BLaER1 treated with 17β-estradiol and CSF1 and Interleukin-3, amounts not matched to agents 10 nM and 100 nM (cell line): ENCODE data around the gene SPC24.
"Not testable (repeated sequence)": the region's sequence is repeated elsewhere in the genome, so short reads cannot be mapped to it uniquely, and the experiment has no call there.

ENCODE experiments used
- H3K27ac ChIP-seq, 11 experiments: shearing (Covaris generic); formaldehyde crosslinking; 2 replicates each; pipeline ENCODE4 v1.8.1; 2022
- H3K27me3 ChIP-seq, 11 experiments: shearing (Covaris generic); formaldehyde crosslinking; 2 replicates each; pipeline ENCODE4 v1.8.1; 2022
- H3K36me3 ChIP-seq, 11 experiments: shearing (Covaris generic); formaldehyde crosslinking; 2 replicates each; pipeline ENCODE4 v1.8.1; 2022
- H3K4me1 ChIP-seq, 10 experiments: shearing (Covaris generic); formaldehyde crosslinking; 2 replicates each; pipeline ENCODE4 v1.8.1; 2022
- H3K4me2 ChIP-seq, 11 experiments: shearing (Covaris generic); formaldehyde crosslinking; 2 replicates each; pipeline ENCODE4 v1.8.1; 2022
- H3K4me3 ChIP-seq, 10 experiments: shearing (Covaris generic); formaldehyde crosslinking; 2 replicates each; pipeline ENCODE4 v1.8.1; 2022
- H3K9ac ChIP-seq, 11 experiments: shearing (Covaris generic); formaldehyde crosslinking; 2 replicates each; pipeline ENCODE4 v1.8.1; 2022
- H3K9me3 ChIP-seq, 11 experiments: shearing (Covaris generic); formaldehyde crosslinking; replicated peaks in 1 of 11; 2 replicates each; pipeline ENCODE4 v1.8.1; 2022
- H4K20me1 ChIP-seq, 11 experiments: shearing (Covaris generic); formaldehyde crosslinking; 2 replicates each; pipeline ENCODE4 v1.8.1; 2022
- Cebpa-rat ChIP-seq, 11 experiments: shearing (Covaris generic); IDR thresholded peaks; 2 replicates each; pipeline ENCODE4 v1.8.1; 2022

The SPC24 gene

GRCh38 chr19:11137542-11138384, 17.8 kb downstream of the SPC24 start:
- Histone ChIP-seq H3K4me3 (peak overlapping the region in 9 of 10 experiments; percentile 12 to 62 (median 40); a peak in 15 of 20 replicates), H3K9me3 (no peaks in the 10 kb centered on the region), H3K9ac (peak overlapping the region in 9 of 11 experiments; percentile 55 to 75 (median 66); a peak in 19 of 22 replicates), H3K27ac (peak overlapping the region in 9 of 11 experiments; percentile 61 to 83 (median 78); a peak in 18 of 22 replicates), H3K4me2 (peak overlapping the region; percentile 77 to 95 (median 85)), H4K20me1 (peaks cover 0 to 32% (median 11%) of the 10 kb centered on the region in 11 experiments; a peak in 18 of 22 replicates), H3K4me1 (peaks cover 48 to 81% (median 77%) of the 10 kb centered on the region in 10 experiments), H3K27me3 (no peaks in the 10 kb centered on the region), H3K36me3 (peaks cover 3 to 21% (median 13%) of the 10 kb centered on the region in 11 experiments; a peak in 19 of 22 replicates)
- peak in 3 of 11 experiments; percentile 42 to 57 (median 51); a peak in 3 of 22 replicates for TF ChIP-seq Cebpa-rat (IDR thresholded peaks at IDR 0.05)

GRCh38 chr19:11136400-11137101, 19.0 kb downstream of the SPC24 start:
- Histone ChIP-seq H3K27ac (peak overlapping the region in 8 of 11 experiments; percentile 64 to 83 (median 79); a peak in 13 of 22 replicates), H3K4me1 (peaks cover 43 to 81% (median 76%) of the 10 kb centered on the region in 10 experiments), H4K20me1 (peaks cover 0 to 44% (median 23%) of the 10 kb centered on the region in 11 experiments; a peak in 19 of 22 replicates), H3K27me3 (no peaks in the 10 kb centered on the region; a peak in 1 of 22 replicates), H3K4me2 (peak overlapping the region; percentile 8 to 95 (median 85); a peak in 21 of 22 replicates), H3K9me3 (no peaks in the 10 kb centered on the region), H3K4me3 (no peak overlapping the region), H3K9ac (peak overlapping the region in 5 of 11 experiments; percentile 55 to 75 (median 70); a peak in 7 of 22 replicates), H3K36me3 (peaks cover 12 to 33% (median 24%) of the 10 kb centered on the region in 11 experiments; a peak in 21 of 22 replicates)
- no peak for TF ChIP-seq Cebpa-rat (IDR thresholded peaks at IDR 0.05)

GRCh38 chr19:11131471-11131870, 24.1 kb downstream of the SPC24 start:
- Histone ChIP-seq H3K27ac (peak overlapping the region in 5 of 11 experiments; percentile 4 to 46 (median 35); a peak in 4 of 22 replicates), H4K20me1 (peaks cover 0 to 94% (median 74%) of the 10 kb centered on the region in 11 experiments; a peak in 20 of 22 replicates), H3K4me3 (no peak overlapping the region), H3K9ac (peak overlapping the region in 2 of 11 experiments; percentile 20 to 31; a peak in 5 of 22 replicates), H3K9me3 (no peaks in the 10 kb centered on the region), H3K27me3 (no peaks in the 10 kb centered on the region; a peak in 1 of 22 replicates), H3K4me2 (peak overlapping the region in 6 of 11 experiments; percentile 6 to 43 (median 31); a peak in 8 of 22 replicates), H3K36me3 (peaks cover 52 to 84% (median 75%) of the 10 kb centered on the region in 11 experiments), H3K4me1 (peaks cover 33 to 72% (median 54%) of the 10 kb centered on the region in 10 experiments)
- no peak for TF ChIP-seq Cebpa-rat (IDR thresholded peaks at IDR 0.05)

GRCh38 chr19:11130824-11131455, 24.6 kb downstream of the SPC24 start:
- H3K4me2 ChIP-seq: peak overlapping the region in 10 of 11 experiments; percentile 3 to 43 (median 30); a peak in 12 of 22 replicates
- peak overlapping the region in 5 of 11 experiments; percentile 8 to 40 (median 31); a peak in 8 of 22 replicates for H3K9ac ChIP-seq
- peak overlapping the region in 7 of 11 experiments; percentile 1 to 46 (median 33); a peak in 6 of 22 replicates for H3K27ac ChIP-seq
- peaks cover 52 to 89% (median 80%) of the 10 kb centered on the region in 11 experiments for H3K36me3 ChIP-seq
- peaks cover 0 to 94% (median 79%) of the 10 kb centered on the region in 11 experiments; a peak in 20 of 22 replicates for H4K20me1 ChIP-seq
- peaks cover 33 to 69% (median 49%) of the 10 kb centered on the region in 10 experiments for H3K4me1 ChIP-seq
- no peak for TF ChIP-seq Cebpa-rat (IDR thresholded peaks at IDR 0.05)
- no peaks in the 10 kb centered on the region; a peak in 1 of 22 replicates for H3K27me3 ChIP-seq
- no peak overlapping the region for H3K4me3 ChIP-seq
- no peaks in the 10 kb centered on the region for H3K9me3 ChIP-seq

GRCh38 chr19:11127905-11128304, 27.7 kb downstream of the SPC24 start:
- peaks cover 0 to 100% (median 99%) of the 10 kb centered on the region in 11 experiments; a peak in 20 of 22 replicates for H4K20me1 ChIP-seq
- peak overlapping the region in 4 of 11 experiments; percentile 15 to 29 (median 26); a peak in 5 of 22 replicates for H3K4me2 ChIP-seq
- H3K36me3 ChIP-seq: peaks cover 81 to 100% (median 99%) of the 10 kb centered on the region in 11 experiments
- no peaks in the 10 kb centered on the region; a peak in 1 of 22 replicates for H3K27me3 ChIP-seq
- H3K4me1 ChIP-seq: peaks cover 33 to 61% (median 41%) of the 10 kb centered on the region in 10 experiments
- no peaks in the 10 kb centered on the region for H3K9me3 ChIP-seq
- H3K9ac ChIP-seq: peak overlapping the region in 5 of 11 experiments; percentile 5 to 35 (median 20); a peak in 7 of 22 replicates
- H3K4me3 ChIP-seq: no peak overlapping the region
- H3K27ac ChIP-seq: peak overlapping the region in 2 of 11 experiments; percentile 4 to 10; a peak in 2 of 22 replicates
- TF ChIP-seq Cebpa-rat (IDR thresholded peaks at IDR 0.05): no peak

GRCh38 chr19:11125994-11126685, 29.4 kb downstream of the SPC24 start:
- Histone ChIP-seq H3K4me2 (peak overlapping the region in 3 of 11 experiments; percentile 4 to 24 (median 13); a peak in 2 of 22 replicates), H4K20me1 (peaks cover 0 to 100% (median 96%) of the 10 kb centered on the region in 11 experiments; a peak in 19 of 22 replicates), H3K9ac (peak overlapping the region in 1 of 11 experiments; percentile 11; a peak in 1 of 22 replicates), H3K9me3 (no peaks in the 10 kb centered on the region), H3K36me3 (peaks cover 80 to 100% (median 98%) of the 10 kb centered on the region in 11 experiments), H3K4me1 (peaks cover 16 to 50% (median 25%) of the 10 kb centered on the region in 10 experiments), H3K27ac (no peak overlapping the region), H3K27me3 (no peaks in the 10 kb centered on the region), H3K4me3 (no peak overlapping the region)
- TF ChIP-seq Cebpa-rat (IDR thresholded peaks at IDR 0.05): peak in 1 of 11 experiments; percentile 31; a peak in 1 of 22 replicates

GRCh38 chr19:11124157-11124556, 31.4 kb downstream of the SPC24 start:
- not testable (repeated sequence) for H3K9me3 ChIP-seq, H3K27ac ChIP-seq, H3K4me2 ChIP-seq, H3K4me3 ChIP-seq, H3K9ac ChIP-seq, H3K27me3 ChIP-seq
- Histone ChIP-seq H4K20me1 (peaks cover 0 to 100% (median 96%) of the 10 kb centered on the region in 11 experiments; a peak in 19 of 22 replicates), H3K36me3 (peaks cover 82 to 100% (median 98%) of the 10 kb centered on the region in 11 experiments), H3K4me1 (peaks cover 0 to 32% (median 12%) of the 10 kb centered on the region in 10 experiments; a peak in 13 of 20 replicates)
